ENCODE measurements around the gene TCF4. TPM values are rescaled to one million over a fixed set of nuclear protein-coding genes. Genes with fewer than 3 reads are reported as not detected.

Gene TCF4
- total RNA-seq, 4 donors from 2014 or later: 114 to 190 (median 132) TPM

DNA sequence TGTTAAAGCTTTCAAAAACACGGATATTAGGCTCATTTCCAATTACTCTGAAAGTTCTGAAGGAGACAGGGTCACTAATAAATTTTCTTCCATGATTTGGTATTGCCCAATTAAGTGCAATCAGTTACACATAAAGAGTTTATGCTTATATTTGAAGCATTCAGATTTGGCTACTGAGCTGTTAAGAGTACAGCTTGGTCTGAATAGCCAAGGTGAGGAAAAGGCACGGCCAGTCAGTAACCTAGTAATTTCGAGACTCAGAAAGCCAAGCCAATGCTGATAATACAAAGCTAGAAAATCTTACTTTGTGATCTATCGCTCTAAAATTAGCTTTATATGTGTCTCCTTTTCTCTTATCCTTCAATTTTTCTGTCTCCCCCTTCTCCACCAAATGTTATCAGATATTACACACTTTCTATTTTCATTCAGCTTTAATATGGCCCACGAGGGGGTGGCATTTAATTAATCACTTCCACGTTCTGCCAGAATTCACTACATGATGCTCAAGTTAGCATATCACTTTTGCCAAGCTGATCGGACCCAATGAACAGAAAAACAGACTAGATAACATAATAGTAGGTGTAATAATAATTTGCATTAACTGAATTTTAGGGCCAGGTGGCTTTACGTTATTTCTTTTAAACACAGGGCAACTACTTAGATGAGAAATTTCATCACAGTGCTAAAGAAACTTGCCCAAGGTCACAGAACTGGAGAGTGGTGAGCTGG is 138.4 kb downstream of the TCF4 start:
- H3K27me3 ChIP-seq: no peaks in the 10 kb centered on the region
- intact Hi-C loops (cut with DNase I): no loop called here
- H3K4me3 ChIP-seq (replicated peaks in 1 of 3): no peak overlapping the region
- H3K36me3 ChIP-seq: no peaks in the 10 kb centered on the region
- H3K27ac ChIP-seq: no peak overlapping the region
- WGBS, 2 donors: 88 to 90% methylated on average over 8 of the region's 8 CpGs
- DNase-seq: no peak
- peaks cover 0 to 11% of the 10 kb centered on the region in 2 donors for H3K4me1 ChIP-seq
- TF ChIP-seq POLR2A (IDR thresholded peaks at IDR 0.05): no peak
- H3K9me3 ChIP-seq: no peaks in the 10 kb centered on the region

DNA sequence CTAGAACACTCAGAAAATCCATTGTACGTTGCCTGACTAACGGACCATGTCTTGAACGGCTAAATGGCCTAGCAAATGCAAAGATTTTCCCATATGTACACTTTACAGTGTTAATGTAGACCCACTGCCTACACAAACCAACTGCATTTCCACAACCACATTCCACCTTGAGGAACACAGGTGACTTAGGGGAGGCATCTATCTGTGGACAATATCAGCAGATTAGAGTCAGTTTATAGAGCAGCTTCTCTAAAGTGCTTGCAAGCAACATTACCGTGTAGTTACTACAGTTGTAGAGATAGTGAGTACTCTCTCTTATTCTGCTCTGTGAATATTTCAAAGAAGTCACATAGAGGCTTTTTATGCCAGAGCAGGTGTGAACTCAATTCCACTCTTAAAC is 139.6 kb downstream of the TCF4 start:
- TF ChIP-seq, protein P1, sequence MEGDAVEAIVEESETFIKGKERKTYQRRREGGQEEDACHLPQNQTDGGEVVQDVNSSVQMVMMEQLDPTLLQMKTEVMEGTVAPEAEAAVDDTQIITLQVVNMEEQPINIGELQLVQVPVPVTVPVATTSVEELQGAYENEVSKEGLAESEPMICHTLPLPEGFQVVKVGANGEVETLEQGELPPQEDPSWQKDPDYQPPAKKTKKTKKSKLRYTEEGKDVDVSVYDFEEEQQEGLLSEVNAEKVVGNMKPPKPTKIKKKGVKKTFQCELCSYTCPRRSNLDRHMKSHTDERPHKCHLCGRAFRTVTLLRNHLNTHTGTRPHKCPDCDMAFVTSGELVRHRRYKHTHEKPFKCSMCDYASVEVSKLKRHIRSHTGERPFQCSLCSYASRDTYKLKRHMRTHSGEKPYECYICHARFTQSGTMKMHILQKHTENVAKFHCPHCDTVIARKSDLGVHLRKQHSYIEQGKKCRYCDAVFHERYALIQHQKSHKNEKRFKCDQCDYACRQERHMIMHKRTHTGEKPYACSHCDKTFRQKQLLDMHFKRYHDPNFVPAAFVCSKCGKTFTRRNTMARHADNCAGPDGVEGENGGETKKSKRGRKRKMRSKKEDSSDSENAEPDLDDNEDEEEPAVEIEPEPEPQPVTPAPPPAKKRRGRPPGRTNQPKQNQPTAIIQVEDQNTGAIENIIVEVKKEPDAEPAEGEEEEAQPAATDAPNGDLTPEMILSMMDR (IDR thresholded peaks at IDR 0.05): no peak
- TF ChIP-seq POLR2A (IDR thresholded peaks at IDR 0.05): no peak
- intact Hi-C loops (cut with DNase I): no loop called here
- H3K4me3 ChIP-seq (replicated peaks in 1 of 3): no peak overlapping the region
- H3K4me1 ChIP-seq: peaks cover 0 to 11% of the 10 kb centered on the region in 2 donors
- H3K27me3 ChIP-seq: no peaks in the 10 kb centered on the region
- H3K36me3 ChIP-seq: no peaks in the 10 kb centered on the region
- 82 to 88% methylated on average over 4 of the region's 4 CpGs for WGBS, 2 donors
- no peak overlapping the region for H3K27ac ChIP-seq
- H3K9me3 ChIP-seq: no peaks in the 10 kb centered on the region
- no peak for DNase-seq

DNA sequence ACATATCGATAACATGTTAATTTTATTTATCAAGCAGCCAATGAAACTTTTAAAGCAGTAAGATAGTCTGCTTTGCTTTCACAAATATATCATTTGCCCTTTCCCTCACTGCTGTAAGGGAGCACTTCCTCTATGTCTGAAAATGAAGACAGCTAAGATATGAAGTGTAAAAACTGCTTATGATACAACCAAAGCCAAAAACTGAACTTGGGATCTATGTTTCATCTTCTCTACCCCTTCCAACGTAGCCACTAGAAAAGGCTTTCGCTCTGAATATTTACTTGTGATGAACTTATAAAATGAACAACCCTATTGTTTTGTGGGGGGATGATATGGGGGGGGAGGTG is 140.3 kb downstream of the TCF4 start:
- Histone ChIP-seq H3K4me1 (peaks cover 0 to 11% of the 10 kb centered on the region in 2 donors), H3K36me3 (no peaks in the 10 kb centered on the region), H3K27me3 (no peaks in the 10 kb centered on the region), H3K4me3 (replicated peaks in 1 of 3) (no peak overlapping the region), H3K27ac (no peak overlapping the region), H3K9me3 (no peaks in the 10 kb centered on the region)
- TF ChIP-seq, protein P1 (IDR thresholded peaks at IDR 0.05): no peak
- TF ChIP-seq POLR2A (IDR thresholded peaks at IDR 0.05): no peak
- 87 to 93% methylated on average over 3 of the region's 3 CpGs for WGBS, 2 donors
- intact Hi-C loops (cut with DNase I): no loop called here
- DNase-seq: no peak

DNA sequence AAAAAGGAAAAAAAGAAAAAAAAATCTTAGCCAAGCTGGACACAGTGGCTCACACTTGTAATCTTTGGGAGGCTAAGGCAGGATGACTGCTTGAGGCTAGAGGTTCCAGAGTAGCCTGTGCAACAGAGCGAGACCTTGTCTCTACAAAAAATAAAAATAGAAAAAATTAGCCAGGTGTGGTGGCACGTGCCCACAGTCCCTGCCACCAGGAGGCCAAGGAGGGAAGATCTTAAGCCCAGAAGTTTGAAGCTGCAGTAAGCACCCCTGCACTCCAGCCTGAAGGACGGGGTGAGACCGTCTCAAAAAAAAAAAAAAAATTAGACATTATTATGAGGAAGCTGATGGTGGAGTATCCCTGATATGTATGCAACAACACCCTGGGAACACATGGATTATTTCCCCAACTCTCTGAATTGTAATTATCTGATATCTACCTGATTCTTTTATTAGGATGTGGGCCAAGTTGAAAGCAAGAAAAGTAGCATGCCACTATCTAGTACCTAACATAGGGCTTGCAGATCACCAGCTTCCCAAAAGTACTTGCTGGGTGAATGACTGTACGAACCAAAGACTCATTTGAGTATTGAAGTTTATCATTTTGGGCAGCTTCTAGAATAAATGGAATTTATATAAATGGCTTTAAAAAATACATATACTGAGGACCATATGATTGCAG is 140.9 kb downstream of the TCF4 start:
- no peak overlapping the region for H3K4me3 ChIP-seq (replicated peaks in 1 of 3)
- peaks cover 0 to 6% of the 10 kb centered on the region in 2 donors for H3K4me1 ChIP-seq
- no peak overlapping the region for H3K27ac ChIP-seq
- intact Hi-C loops (cut with DNase I): no loop called here
- WGBS, 2 donors: 72 to 78% methylated on average over 5 of the region's 5 CpGs
- H3K27me3 ChIP-seq: no peaks in the 10 kb centered on the region
- no peak for TF ChIP-seq POLR2A (IDR thresholded peaks at IDR 0.05)
- TF ChIP-seq, protein P1 (IDR thresholded peaks at IDR 0.05): no peak
- H3K9me3 ChIP-seq: no peaks in the 10 kb centered on the region
- H3K36me3 ChIP-seq: no peaks in the 10 kb centered on the region
- DNase-seq: peak; percentile 6 to 7

DNA sequence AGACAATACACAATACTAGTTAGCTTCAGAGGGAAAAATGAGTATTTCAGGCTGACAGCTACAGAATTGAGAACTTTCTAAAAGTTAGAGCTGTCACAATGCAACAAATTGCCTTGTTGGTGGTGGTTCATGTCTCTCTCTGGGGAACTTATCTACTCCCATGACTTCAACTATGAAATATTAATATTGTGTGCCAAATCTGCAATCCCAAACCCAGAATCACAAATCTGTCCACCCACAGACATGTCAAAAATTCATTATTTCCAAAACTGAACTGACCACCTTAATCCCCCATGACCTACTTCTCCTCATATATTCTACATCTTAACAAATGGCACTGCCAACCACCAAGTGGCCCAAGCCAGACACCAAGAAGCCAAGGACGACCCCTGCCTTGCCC is 143.5 kb downstream of the TCF4 start:
- intact Hi-C loops (cut with DNase I): no loop called here
- Histone ChIP-seq H3K36me3 (no peaks in the 10 kb centered on the region), H3K27me3 (no peaks in the 10 kb centered on the region), H3K4me1 (no peaks in the 10 kb centered on the region), H3K27ac (no peak overlapping the region), H3K9me3 (no peaks in the 10 kb centered on the region), H3K4me3 (replicated peaks in 1 of 3) (no peak overlapping the region)
- WGBS, 2 donors: 94% methylated on average over 1 of the region's 1 CpG
- no peak for TF ChIP-seq POLR2A (IDR thresholded peaks at IDR 0.05)
- TF ChIP-seq, protein P1 (IDR thresholded peaks at IDR 0.05): no peak
- DNase-seq: no peak
